GM10248 (cell line): ENCODE results near the gene THSD7A.

Source experiments
- CTCF ChIA-PET: fragments of 300-600 bp; sonication (Branson Sonifier 250); formaldehyde crosslinking; extraction: SDS; loops from one replicate; lab custom pipeline; 2021; ENCODE audit warnings: antibody characterized with exemption; lab: Yijun Ruan, JAX
- POLR2A ChIA-PET: fragments of 350-650 bp; sonication (Branson Sonifier 250); formaldehyde crosslinking; extraction: SDS; loops from one replicate; lab custom pipeline; 2020; ENCODE audit warnings: antibody characterized with exemption; lab: Yijun Ruan, JAX
- DNase-seq: peaks from one replicate; pipeline ENCODE4 v3.0.0; 2012; ENCODE audit errors: extremely low spot score
- TF ChIP-seq, protein P1 (sequence below): IDR thresholded peaks from 2 replicates; pipeline ENCODE4 v1.5.1; 2012; ENCODE audit warnings: mild to moderate bottlenecking, low read depth; ENCODE audit errors: extremely low read depth, missing control alignments, control extremely low read depth

The THSD7A gene

DNA sequence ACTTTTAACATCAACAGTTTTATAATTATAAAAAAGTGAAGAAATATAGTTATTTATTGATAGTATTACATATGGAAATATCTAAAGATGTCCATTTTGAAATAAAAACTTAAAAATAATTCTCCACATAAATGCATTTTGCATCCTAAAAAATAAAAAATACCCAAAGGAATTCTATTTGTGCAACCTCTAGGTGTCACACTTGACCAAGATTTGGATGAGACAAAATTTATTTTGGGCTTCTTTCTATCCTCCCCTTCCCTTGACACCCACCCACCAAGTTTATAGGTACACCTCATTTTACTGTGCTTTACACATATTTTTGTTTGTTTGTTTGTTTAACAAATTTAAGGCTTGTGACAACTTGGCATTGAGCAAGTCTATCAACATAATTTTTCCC lies 3.3 kb upstream of the THSD7A start:
- POLR2A ChIA-PET = no interaction called here
- no peak for DNase-seq
- CTCF ChIA-PET = interaction anchor here (1.0 kb wide), 1 partner anchor 669 kb away, joined by 3 read pairs; a partner anchor contains a TSS
- TF ChIP-seq, protein P1, sequence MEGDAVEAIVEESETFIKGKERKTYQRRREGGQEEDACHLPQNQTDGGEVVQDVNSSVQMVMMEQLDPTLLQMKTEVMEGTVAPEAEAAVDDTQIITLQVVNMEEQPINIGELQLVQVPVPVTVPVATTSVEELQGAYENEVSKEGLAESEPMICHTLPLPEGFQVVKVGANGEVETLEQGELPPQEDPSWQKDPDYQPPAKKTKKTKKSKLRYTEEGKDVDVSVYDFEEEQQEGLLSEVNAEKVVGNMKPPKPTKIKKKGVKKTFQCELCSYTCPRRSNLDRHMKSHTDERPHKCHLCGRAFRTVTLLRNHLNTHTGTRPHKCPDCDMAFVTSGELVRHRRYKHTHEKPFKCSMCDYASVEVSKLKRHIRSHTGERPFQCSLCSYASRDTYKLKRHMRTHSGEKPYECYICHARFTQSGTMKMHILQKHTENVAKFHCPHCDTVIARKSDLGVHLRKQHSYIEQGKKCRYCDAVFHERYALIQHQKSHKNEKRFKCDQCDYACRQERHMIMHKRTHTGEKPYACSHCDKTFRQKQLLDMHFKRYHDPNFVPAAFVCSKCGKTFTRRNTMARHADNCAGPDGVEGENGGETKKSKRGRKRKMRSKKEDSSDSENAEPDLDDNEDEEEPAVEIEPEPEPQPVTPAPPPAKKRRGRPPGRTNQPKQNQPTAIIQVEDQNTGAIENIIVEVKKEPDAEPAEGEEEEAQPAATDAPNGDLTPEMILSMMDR = no peak

DNA sequence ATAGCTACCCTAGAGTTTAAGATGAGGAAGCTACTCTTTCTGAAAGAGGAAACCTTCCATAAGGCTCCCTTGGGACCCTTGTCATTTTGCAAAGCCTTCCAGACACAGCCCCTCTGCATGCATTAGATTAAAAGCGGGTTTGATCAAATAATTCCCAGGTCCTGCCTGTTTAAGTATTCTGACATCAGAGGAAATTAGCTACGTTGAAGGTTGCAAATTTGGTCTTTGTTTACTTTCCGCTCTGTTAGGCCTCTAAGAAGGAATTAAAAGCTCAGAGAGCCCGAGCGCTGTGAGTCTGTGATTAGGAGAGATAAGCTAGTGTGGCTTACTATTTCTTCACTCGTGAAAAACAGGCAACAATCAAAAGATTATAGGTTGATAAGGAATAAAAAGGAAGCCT lies 1.4 kb upstream of the THSD7A start:
- CTCF ChIA-PET = no interaction called here
- DNase-seq = no peak
- POLR2A ChIA-PET = no interaction called here
- TF ChIP-seq, protein P1 = no peak

DNA sequence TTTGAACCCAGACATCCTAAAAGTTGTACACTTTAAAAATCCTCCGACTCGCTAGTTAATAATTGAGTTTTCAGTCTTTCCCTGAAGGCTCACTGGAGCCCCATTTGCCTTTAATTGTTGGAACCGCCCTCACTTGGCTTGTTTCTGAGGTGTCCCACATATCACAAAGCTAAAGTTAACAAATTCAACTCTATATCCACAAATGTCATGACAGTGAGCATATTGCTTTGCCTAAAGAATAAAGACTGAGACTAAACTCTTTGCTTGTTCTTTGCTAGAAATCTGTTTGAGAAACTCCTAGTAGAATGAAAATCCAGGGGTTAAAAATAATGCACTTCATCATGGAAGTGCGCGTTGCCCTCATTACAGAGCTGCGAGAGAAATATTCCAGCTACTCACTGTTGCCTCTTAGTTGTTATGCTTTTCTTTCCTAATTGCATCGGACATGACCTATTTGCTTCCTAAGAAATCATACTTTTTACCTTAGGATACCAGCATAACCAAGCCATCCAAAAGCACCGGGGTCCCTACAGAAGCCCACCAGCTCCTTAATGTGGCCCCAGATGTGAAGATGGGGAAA lies 752 bp downstream of the THSD7A start:
- TF ChIP-seq, protein P1 = no peak
- ChIA-PET CTCF (interaction anchor here (0.8 to 1.4 kb wide), 2 partner anchors 9 to 10 kb away, joined by 3 read pairs; no protein-coding TSS in a partner anchor), POLR2A (no interaction called here)
- no peak for DNase-seq

DNA sequence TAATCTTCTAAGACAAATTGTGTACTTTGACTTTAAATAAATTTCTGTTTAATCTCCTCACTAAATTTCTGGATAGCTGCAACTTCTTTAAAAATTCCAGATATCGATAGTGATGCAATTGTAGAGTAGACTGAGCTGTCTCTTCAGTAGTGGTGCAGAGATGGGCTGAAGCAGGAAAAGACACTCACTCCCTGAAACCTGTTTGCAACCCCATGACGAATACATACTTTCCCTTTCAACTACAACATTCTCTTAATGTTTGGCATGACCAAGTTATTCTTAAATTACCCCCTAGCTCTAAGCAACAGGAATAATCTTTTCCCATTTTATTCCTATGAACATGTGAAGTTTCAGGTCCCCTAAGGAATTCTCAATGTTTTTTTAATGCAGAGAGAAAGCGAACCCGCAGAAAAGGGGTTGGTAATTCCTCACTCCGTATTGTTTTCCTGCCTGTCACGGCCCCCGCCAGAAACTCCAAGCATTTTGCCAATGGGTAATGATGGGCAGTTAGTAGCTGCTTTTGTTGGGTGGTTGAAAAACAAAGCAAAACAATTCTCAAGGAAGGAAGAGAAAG lies 1.3 kb downstream of the THSD7A start:
- POLR2A ChIA-PET = no interaction called here
- DNase-seq = no peak
- CTCF ChIA-PET = interaction anchor here (0.8 to 1.4 kb wide), 3 partner anchors 9 to 16 kb away, joined by 3 read pairs; no protein-coding TSS in a partner anchor
- TF ChIP-seq, protein P1 = no peak

DNA sequence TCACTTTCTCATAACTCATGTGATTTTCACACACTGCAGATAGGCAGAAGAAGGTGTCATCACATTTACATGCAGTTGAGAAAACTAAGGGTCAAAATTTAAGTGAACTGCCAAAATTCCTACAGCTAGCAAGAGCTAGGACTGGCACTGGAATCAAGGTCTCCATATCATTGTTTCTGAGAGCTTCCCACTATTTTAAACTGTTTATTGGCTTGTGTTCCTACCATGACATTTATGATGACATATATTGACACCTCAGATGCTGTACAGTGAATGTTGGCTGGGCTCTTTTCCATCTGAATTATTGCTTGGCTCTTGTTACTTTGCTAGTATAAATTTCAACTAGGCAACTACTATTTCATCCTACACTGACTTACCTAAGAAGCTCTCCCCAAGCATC lies 2.0 kb downstream of the THSD7A start:
- ChIA-PET POLR2A (no interaction called here), CTCF (interaction anchor here (1.1 kb wide), 1 partner anchor 15 kb away, joined by 3 read pairs; no protein-coding TSS in a partner anchor)
- TF ChIP-seq, protein P1 = no peak
- no peak for DNase-seq

DNA sequence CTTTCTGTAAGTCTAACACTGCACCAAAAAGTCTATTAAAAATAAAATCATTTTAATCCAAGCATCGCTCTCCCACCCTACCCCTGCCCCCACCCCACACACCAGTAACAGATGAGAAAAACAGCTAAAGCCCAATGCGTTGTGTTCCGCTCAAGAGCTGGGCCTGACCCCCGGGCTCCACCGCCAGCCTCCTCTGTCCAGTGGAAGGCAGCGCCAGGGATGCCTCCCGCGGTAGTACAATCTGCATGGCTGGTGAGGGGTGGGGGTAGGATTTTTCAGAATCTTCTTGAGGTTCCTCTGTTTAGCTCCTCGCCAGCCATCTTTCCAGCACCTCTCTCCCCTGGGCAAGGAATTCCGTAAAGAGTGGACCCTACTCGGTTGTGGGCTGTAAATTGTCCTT lies 12.1 kb downstream of the THSD7A start:
- POLR2A ChIA-PET = no interaction called here
- TF ChIP-seq, protein P1 = no peak
- no peak for DNase-seq
- CTCF ChIA-PET = interaction anchor here (1.0 kb wide), 1 partner anchor 16 kb away, joined by 3 read pairs; no protein-coding TSS in a partner anchor
